B cell (primary cell): ENCODE measurements around the gene PCDH1. TPM values are rescaled to one million over a fixed set of nuclear protein-coding genes. Genes with fewer than 3 reads are reported as not detected.
"Not testable (repeated sequence)": the region's sequence is repeated elsewhere in the genome, so short reads cannot be mapped to it uniquely, and the experiment has no call there.

ENCODE experiments used
- ATAC-seq: fragments of 200-7000 bp; cut with Tn5 transposase; one replicate; pipeline ENCODE4 v1.10.0; 2021; ENCODE audit warnings: low read depth, mild to moderate bottlenecking, moderate number of reproducible peaks, moderate library complexity
- CTCF ChIA-PET: fragments of 350-600 bp; sonication (Branson Sonifier 250); formaldehyde crosslinking; loops from one replicate; lab custom pipeline; 2021; ENCODE audit warnings: antibody characterized with exemption, inconsistent platforms; lab: Charles Lee
- POLR2A ChIA-PET: fragments of 350-600 bp; sonication (Branson Sonifier 250); formaldehyde crosslinking; loops from one replicate; lab custom pipeline; 2021; ENCODE audit warnings: antibody characterized with exemption; lab: Charles Lee
- DNase-seq: peaks from one replicate; pipeline ENCODE4 v3.0.0; 2013
- H2AFZ ChIP-seq: 2 replicates; pipeline ENCODE4 v1.6.1; 2012; ENCODE audit warnings: mild to moderate bottlenecking, low read depth, low read length; ENCODE audit not compliant: insufficient read depth, poor library complexity, severe bottlenecking
- H3K27ac ChIP-seq, 2 donors: 1 replicate in 1 of 2; 2 replicates in 1 of 2; pipeline ENCODE4 v1.5.1; 2012 to 2013; ENCODE audit warnings: low read length in 2 of 2, mild to moderate bottlenecking in 2 of 2, moderate library complexity in 1 of 2
- H3K27me3 ChIP-seq, 4 experiments: fragments of 200-600 bp in 1 of 4; sonication (generic) in 1 of 4; replicated peaks in 1 of 4; 1 replicate in 2 of 4; 2 replicates in 2 of 4; pipeline versions ENCODE4 v1.6.1 to v1.7.0; 2013 to 2016; ENCODE audit warnings: low read length in 3 of 4, mild to moderate bottlenecking in 2 of 4, mixed read lengths in 1 of 4, moderate library complexity in 1 of 4; ENCODE audit not compliant: insufficient read depth in 4 of 4, control insufficient read depth in 3 of 4; ENCODE audit errors: control extremely low read depth in 1 of 4
- H3K36me3 ChIP-seq, 2 experiments: replicated peaks in 1 of 2; 1 replicate in 1 of 2; 2 replicates in 1 of 2; pipeline versions ENCODE4 v1.6.1 to v1.7.1; 2013; ENCODE audit warnings: low read length in 1 of 2; ENCODE audit not compliant: insufficient read depth in 2 of 2, control insufficient read depth in 1 of 2; ENCODE audit errors: control extremely low read depth in 1 of 2, extremely low read depth in 1 of 2
- H3K4me1 ChIP-seq, 2 donors: fragments of 200-600 bp in 1 of 2; sonication (generic) in 1 of 2; 1 replicate in 1 of 2; 2 replicates in 1 of 2; pipeline versions ENCODE4 v1.5.1 to v1.6.1; 2013 to 2017; ENCODE audit warnings: low read length in 2 of 2; ENCODE audit not compliant: control insufficient read depth in 2 of 2, insufficient read depth in 2 of 2
- H3K4me2 ChIP-seq: replicated peaks from 2 replicates; pipeline ENCODE3; 2012; ENCODE audit warnings: mild to moderate bottlenecking, low read depth, low read length; ENCODE audit not compliant: poor library complexity, severe bottlenecking
- H3K4me3 ChIP-seq, 5 experiments: fragments of 200-600 bp in 1 of 5; sonication (generic) in 1 of 5; 1 replicate in 3 of 5; 2 replicates in 2 of 5; pipeline versions ENCODE4 v1.5.1 to v1.7.0; 2011 to 2016; ENCODE audit warnings: low read length in 4 of 5, mild to moderate bottlenecking in 4 of 5, low read depth in 2 of 5, control low read depth in 1 of 5, moderate library complexity in 1 of 5; ENCODE audit not compliant: insufficient read depth in 1 of 5; ENCODE audit errors: control extremely low read depth in 1 of 5, extremely low read depth in 1 of 5
- H3K79me2 ChIP-seq: fragments of 200-600 bp; sonication (generic); one replicate; pipeline ENCODE4 v1.6.0; 2016; ENCODE audit warnings: low read length; ENCODE audit not compliant: control insufficient read depth, insufficient read depth
- H3K9ac ChIP-seq: fragments of 200-600 bp; sonication (generic); 2 replicates; pipeline ENCODE4 v1.6.1; 2017; ENCODE audit warnings: mild to moderate bottlenecking, low read length, moderate library complexity
- H3K9me3 ChIP-seq, 3 donors: one replicate each; pipeline versions ENCODE4 v1.6.1 to v1.7.1; 2013; ENCODE audit warnings: low read length in 2 of 3; ENCODE audit not compliant: control insufficient read depth in 2 of 3, insufficient read depth in 1 of 3; ENCODE audit errors: control extremely low read depth in 1 of 3
- H4K20me1 ChIP-seq: 2 replicates; pipeline ENCODE4 v1.6.0; 2012; ENCODE audit warnings: mild to moderate bottlenecking, low read length; ENCODE audit not compliant: insufficient read depth, control insufficient read depth, poor library complexity, severe bottlenecking
- H3K27ac Mint-ChIP-seq: one replicate; pipeline ENCODE4 v1.8.0; 2021; ENCODE audit warnings: mixed read lengths
- H3K27me3 Mint-ChIP-seq: one replicate; pipeline ENCODE4 v1.8.0; 2021; ENCODE audit warnings: mixed read lengths
- H3K4me1 Mint-ChIP-seq: one replicate; pipeline ENCODE4 v1.8.0; 2021; ENCODE audit warnings: mixed read lengths
- H3K4me3 Mint-ChIP-seq: one replicate; pipeline ENCODE4 v1.8.0; 2021; ENCODE audit warnings: mixed read lengths
- H3K9me3 Mint-ChIP-seq: one replicate; pipeline ENCODE4 v1.8.0; 2022; ENCODE audit warnings: mixed read lengths; ENCODE audit not compliant: insufficient read depth
- EZH2 ChIP-seq: IDR thresholded peaks from 2 replicates; pipeline ENCODE4 v1.6.1; 2012; ENCODE audit warnings: borderline replicate concordance, low read depth, mild to moderate bottlenecking, moderate library complexity, low read length; ENCODE audit not compliant: insufficient read depth, poor library complexity, severe bottlenecking
- WGBS: methylation state at CpG from one replicate; pipeline ENCODE4 v1.1.5; 2013; ENCODE audit warnings: missing lambda C conversion rate; ENCODE audit not compliant: insufficient coverage; 5-methylcytosine and 5-hydroxymethylcytosine counted together
- intact Hi-C: fragments of 100-400 bp; cut with micrococcal nuclease; formaldehyde crosslinking; loops from one replicate; pipeline ENCODE4 v1.10.0; 2022
- polyA plus RNA-seq: library from polyadenylated mRNA; depleted of rRNA; stranded (reverse); fragments of >200 nt; gene quantifications from 2 replicates; pipeline ENCODE4 v1.2.3, GENCODE V29; 2012
- total RNA-seq, 2 donors: library from RNA; stranded (reverse); fragments of 120-200 nt in 1 of 2; gene quantifications; 1 replicate in 1 of 2; 2 replicates in 1 of 2; pipeline versions ENCODE4 v1.2.3 to v1.2.4, GENCODE V29; 2013 to 2022
- TF ChIP-seq, protein P1 (sequence below): fragments of 200-600 bp; IDR thresholded peaks from one replicate; pipeline ENCODE4 v1.8.0; 2022; ENCODE audit warnings: antibody characterized with exemption, mild to moderate bottlenecking

The PCDH1 gene
- total and polyA plus RNA-seq, 2 donors (not counting 1 experiment from before 2014, with no cell fraction given), result 0.06 TPM; not detected in 1

GRCh38 chr5:141897425-141897824 lies 19.2 kb upstream of the PCDH1 start:
- no peaks in the 10 kb centered on the region for H3K4me1 ChIP-seq
- no CpG with 5 or more reads among the region's 4 CpGs for WGBS
- H3K9me3 ChIP-seq, result no peaks in the 10 kb centered on the region
- Mint-ChIP-seq H3K27me3 (peaks cover 35% of the 10 kb centered on the region), H3K4me1 (no peaks in the 10 kb centered on the region), H3K27ac (no peak overlapping the region), H3K4me3 (no peak overlapping the region), H3K9me3 (no peaks in the 10 kb centered on the region)
- ChIA-PET POLR2A (no interaction called here), CTCF (interaction anchor here (2.8 kb wide), 1 partner anchor 19 kb away, joined by 10 read pairs; the partner anchor contains the start of gene PCDH1)
- H3K4me2 ChIP-seq, result no peak overlapping the region
- no peaks in the 10 kb centered on the region for H4K20me1 ChIP-seq
- H3K4me3 ChIP-seq, result no peak overlapping the region
- ATAC-seq, result no peak
- TF ChIP-seq EZH2, result no peak
- TF ChIP-seq, protein P1, sequence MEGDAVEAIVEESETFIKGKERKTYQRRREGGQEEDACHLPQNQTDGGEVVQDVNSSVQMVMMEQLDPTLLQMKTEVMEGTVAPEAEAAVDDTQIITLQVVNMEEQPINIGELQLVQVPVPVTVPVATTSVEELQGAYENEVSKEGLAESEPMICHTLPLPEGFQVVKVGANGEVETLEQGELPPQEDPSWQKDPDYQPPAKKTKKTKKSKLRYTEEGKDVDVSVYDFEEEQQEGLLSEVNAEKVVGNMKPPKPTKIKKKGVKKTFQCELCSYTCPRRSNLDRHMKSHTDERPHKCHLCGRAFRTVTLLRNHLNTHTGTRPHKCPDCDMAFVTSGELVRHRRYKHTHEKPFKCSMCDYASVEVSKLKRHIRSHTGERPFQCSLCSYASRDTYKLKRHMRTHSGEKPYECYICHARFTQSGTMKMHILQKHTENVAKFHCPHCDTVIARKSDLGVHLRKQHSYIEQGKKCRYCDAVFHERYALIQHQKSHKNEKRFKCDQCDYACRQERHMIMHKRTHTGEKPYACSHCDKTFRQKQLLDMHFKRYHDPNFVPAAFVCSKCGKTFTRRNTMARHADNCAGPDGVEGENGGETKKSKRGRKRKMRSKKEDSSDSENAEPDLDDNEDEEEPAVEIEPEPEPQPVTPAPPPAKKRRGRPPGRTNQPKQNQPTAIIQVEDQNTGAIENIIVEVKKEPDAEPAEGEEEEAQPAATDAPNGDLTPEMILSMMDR, result no peak
- no peaks in the 10 kb centered on the region for H3K79me2 ChIP-seq
- DNase-seq, result no peak
- intact Hi-C loops, result no loop called here
- H3K27ac ChIP-seq, result no peak overlapping the region
- no peak overlapping the region for H2AFZ ChIP-seq
- peaks cover 0 to 4% (median 0%) of the 10 kb centered on the region in 4 experiments for H3K27me3 ChIP-seq
- H3K36me3 ChIP-seq, result no peaks in the 10 kb centered on the region
- no peak overlapping the region for H3K9ac ChIP-seq

DNA sequence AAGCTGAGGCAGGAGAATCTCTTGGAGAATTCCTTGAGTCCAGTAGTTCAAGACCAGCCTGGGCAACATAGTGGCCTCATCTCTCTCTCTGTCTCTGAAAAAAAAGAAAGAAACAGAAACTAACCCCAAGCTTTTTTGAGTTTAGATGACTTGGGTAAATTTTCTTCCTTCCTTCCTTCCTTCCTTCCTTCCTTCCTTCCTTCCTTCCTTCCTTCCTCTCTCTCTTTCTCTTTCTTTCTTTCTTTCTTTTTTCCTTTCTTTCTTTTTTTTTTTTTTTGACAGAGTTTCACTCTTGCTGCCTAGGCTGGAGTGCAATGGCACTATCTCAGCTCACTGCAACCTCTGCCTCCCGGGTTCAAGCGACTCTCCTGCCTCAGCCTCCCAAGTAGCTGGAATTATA lies 12.2 kb upstream of the PCDH1 start:
- ATAC-seq, H3K4me1 ChIP-seq, H3K4me1 Mint-ChIP-seq, H3K27ac ChIP-seq, H3K4me3 Mint-ChIP-seq, intact Hi-C loops, H3K9me3 Mint-ChIP-seq, H3K27ac Mint-ChIP-seq, H3K27me3 ChIP-seq, H3K4me3 ChIP-seq, H4K20me1 ChIP-seq, H3K36me3 ChIP-seq, H2AFZ ChIP-seq, H3K9ac ChIP-seq, H3K4me2 ChIP-seq, H3K79me2 ChIP-seq, DNase-seq, H3K9me3 ChIP-seq: not testable (repeated sequence)
- ChIA-PET CTCF (interaction anchor here (0.7 to 6.1 kb wide), 8 partner anchors 10 to 233 kb away, joined by 3 to 49 read pairs (median 4); partner anchors contain the start of gene PCDH1), POLR2A (interaction anchor here (0.6 kb wide), 1 partner anchor 198 kb away, joined by 3 read pairs; no protein-coding TSS in a partner anchor)
- WGBS, result 93% methylated on average over 2 of the region's 2 CpGs
- H3K27me3 Mint-ChIP-seq, result peaks cover 28% of the 10 kb centered on the region
